ENCODE data around the gene RHOBTB1.

- TF ChIP-seq CTCF (IDR thresholded peaks at IDR 0.05) (no peak), POLR2A (IDR thresholded peaks at IDR 0.05) (no peak)
Measured at GRCh38 chr10:60978287-60979115, 34.5 kb upstream of the RHOBTB1 start.
